Activated T-cell treated with anti-CD3 and anti-CD28 coated beads, Interleukin-2, amount 50 U/mL, for 4 hours (primary cell): ENCODE data around the gene DAPK1. TPM values are rescaled to one million over a fixed set of nuclear protein-coding genes. Genes with fewer than 3 reads are reported as not detected.

ENCODE experiments used
- ATAC-seq, 2 donors: fragments of 200-7000 bp; cut with Tn5 transposase; one replicate each; pipeline ENCODE4 v1.10.0; 2021
- DNase-seq: peaks from one replicate; pipeline ENCODE4 v3.0.0-alpha.2; 2020
- H3K27me3 Mint-ChIP-seq: one replicate; pipeline ENCODE4 v1.8.0; 2021; ENCODE audit warnings: low read depth, mixed read lengths
- H3K36me3 Mint-ChIP-seq: one replicate; pipeline ENCODE4 v1.8.0; 2022; ENCODE audit warnings: mixed read lengths; ENCODE audit not compliant: insufficient read depth
- H3K4me1 Mint-ChIP-seq: one replicate; pipeline ENCODE4 v1.8.0; 2021; ENCODE audit warnings: low read depth, mixed read lengths
- H3K4me3 Mint-ChIP-seq: one replicate; pipeline ENCODE4 v1.8.0; 2021; ENCODE audit warnings: mild to moderate bottlenecking, moderate library complexity, mixed read lengths
- H3K9me3 Mint-ChIP-seq: one replicate; pipeline ENCODE4 v1.8.0; 2021; ENCODE audit warnings: mixed read lengths
- total RNA-seq, 3 donors: library from RNA; stranded (reverse); gene quantifications; one replicate each; pipeline ENCODE4 v1.2.1, GENCODE V29; 2021

The DAPK1 gene
- 1 to 10 TPM; 2.7 to 4.2 (median 4.0) TPM for total RNA-seq

DNA sequence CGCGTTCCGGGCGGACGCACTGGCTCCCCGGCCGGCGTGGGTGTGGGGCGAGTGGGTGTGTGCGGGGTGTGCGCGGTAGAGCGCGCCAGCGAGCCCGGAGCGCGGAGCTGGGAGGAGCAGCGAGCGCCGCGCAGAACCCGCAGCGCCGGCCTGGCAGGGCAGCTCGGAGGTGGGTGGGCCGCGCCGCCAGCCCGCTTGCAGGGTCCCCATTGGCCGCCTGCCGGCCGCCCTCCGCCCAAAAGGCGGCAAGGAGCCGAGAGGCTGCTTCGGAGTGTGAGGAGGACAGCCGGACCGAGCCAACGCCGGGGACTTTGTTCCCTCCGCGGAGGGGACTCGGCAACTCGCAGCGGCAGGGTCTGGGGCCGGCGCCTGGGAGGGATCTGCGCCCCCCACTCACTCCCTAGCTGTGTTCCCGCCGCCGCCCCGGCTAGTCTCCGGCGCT is at the start of gene DAPK1:
DAPK1 (plus strand) TSS at position 264 of the 442 bp plus-strand sequence. CDS start 1,211 bp downstream, outside the sequence.
- ATAC-seq: peak; percentile 49 to 61
- peak within 1 kb of the TSS; percentile 51 for H3K4me3 Mint-ChIP-seq
- no peaks in the 10 kb centered on the region for H3K9me3 Mint-ChIP-seq
- H3K36me3 Mint-ChIP-seq: no peaks in the 10 kb centered on the region
- peaks cover 58% of the 10 kb centered on the region for H3K27me3 Mint-ChIP-seq
- DNase-seq: no peak
- H3K4me1 Mint-ChIP-seq: peaks cover 9% of the 10 kb centered on the region

DNA sequence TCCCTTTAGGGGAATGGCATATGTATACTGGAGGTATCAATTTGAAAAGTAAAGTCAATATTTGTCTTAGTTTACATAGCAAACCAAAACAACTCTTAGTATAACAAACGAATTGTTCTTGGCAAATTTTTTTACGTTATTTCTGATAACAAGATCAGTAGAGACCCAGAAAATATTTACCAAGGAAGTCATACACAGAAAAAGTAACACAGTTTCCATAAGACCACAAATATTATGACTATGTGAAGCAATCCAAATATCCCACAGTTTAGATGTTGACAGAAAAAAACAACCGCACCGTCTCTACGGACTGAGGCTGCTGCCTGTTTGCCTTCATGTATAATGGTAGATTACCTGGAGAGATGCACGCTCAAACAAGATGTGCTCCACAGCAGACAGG is 46.5 kb upstream of the DAPK1 start:
- H3K36me3 Mint-ChIP-seq: no peaks in the 10 kb centered on the region
- no peak overlapping the region for H3K4me3 Mint-ChIP-seq
- DNase-seq: no peak
- ATAC-seq: no peak
- peaks cover 6% of the 10 kb centered on the region for H3K9me3 Mint-ChIP-seq
- H3K27me3 Mint-ChIP-seq: peaks cover 5% of the 10 kb centered on the region
- peaks cover 2% of the 10 kb centered on the region for H3K4me1 Mint-ChIP-seq

DNA sequence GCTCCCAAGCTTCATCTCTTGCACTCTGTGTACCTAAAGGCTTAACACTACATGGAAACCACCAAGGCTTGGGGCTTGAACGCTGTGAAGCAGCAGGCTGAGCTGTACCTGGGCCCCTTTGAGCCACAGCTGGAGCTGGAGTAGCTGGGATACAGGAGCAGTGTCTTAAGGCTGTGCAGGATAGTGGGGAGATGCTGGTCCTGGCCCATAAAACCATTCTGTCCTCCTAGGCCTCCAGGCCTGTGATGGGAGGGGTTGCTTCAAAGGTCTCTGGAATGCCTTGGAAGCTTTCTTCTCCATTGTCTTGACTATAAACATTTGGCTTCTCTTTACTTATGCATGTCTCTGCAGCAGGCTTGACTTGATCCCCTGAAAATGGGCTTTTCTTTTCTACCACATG is 42.3 kb upstream of the DAPK1 start:
- H3K9me3 Mint-ChIP-seq: peaks cover 10% of the 10 kb centered on the region
- no peak overlapping the region for H3K4me3 Mint-ChIP-seq

GRCh38 chr9:87461256-87461655 is 36.4 kb upstream of the DAPK1 start:
- DNase-seq (no peak), ATAC-seq (no peak)
- Mint-ChIP-seq H3K36me3 (no peaks in the 10 kb centered on the region), H3K4me1 (peaks cover 7% of the 10 kb centered on the region), H3K27me3 (no peaks in the 10 kb centered on the region), H3K9me3 (peaks cover 3% of the 10 kb centered on the region), H3K4me3 (no peak overlapping the region)

More for the DNA sequence above, 42.3 kb upstream of the DAPK1 start:
- DNase-seq (no peak), ATAC-seq (no peak)
- Mint-ChIP-seq H3K27me3 (peaks cover 2% of the 10 kb centered on the region), H3K36me3 (no peaks in the 10 kb centered on the region), H3K4me1 (no peaks in the 10 kb centered on the region)

GRCh38 chr9:87464110-87464991 is 33.3 kb upstream of the DAPK1 start:
- peaks cover 7% of the 10 kb centered on the region for H3K4me1 Mint-ChIP-seq
- no peaks in the 10 kb centered on the region for H3K36me3 Mint-ChIP-seq
- H3K27me3 Mint-ChIP-seq: no peaks in the 10 kb centered on the region
- peak; percentile 74 to 75 for ATAC-seq
- no peak for DNase-seq
- no peak overlapping the region for H3K4me3 Mint-ChIP-seq
- no peaks in the 10 kb centered on the region for H3K9me3 Mint-ChIP-seq

DNA sequence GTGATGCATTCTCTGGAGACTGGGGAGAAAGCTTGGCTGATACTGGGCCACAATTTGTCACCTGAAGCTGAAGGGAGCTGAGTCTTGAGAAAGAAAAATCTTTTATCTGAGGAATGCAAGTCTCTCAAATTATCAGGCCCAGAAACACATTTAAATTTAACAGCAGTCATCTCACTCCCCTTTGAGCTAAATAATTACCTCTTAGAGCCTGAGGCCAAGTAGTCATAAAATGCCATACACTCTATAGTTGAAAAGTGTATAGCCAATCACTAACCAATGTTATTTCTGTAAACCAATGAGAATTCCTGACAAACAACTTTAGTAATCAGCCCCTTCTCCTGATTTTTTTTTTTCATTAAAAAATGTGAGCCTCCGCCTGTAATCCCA is 32.7 kb upstream of the DAPK1 start:
- no peaks in the 10 kb centered on the region for H3K27me3 Mint-ChIP-seq
- no peak for DNase-seq
- H3K4me1 Mint-ChIP-seq: peaks cover 7% of the 10 kb centered on the region
- H3K36me3 Mint-ChIP-seq: no peaks in the 10 kb centered on the region
- no peaks in the 10 kb centered on the region for H3K9me3 Mint-ChIP-seq
- H3K4me3 Mint-ChIP-seq: no peak overlapping the region
- no peak for ATAC-seq

DNA sequence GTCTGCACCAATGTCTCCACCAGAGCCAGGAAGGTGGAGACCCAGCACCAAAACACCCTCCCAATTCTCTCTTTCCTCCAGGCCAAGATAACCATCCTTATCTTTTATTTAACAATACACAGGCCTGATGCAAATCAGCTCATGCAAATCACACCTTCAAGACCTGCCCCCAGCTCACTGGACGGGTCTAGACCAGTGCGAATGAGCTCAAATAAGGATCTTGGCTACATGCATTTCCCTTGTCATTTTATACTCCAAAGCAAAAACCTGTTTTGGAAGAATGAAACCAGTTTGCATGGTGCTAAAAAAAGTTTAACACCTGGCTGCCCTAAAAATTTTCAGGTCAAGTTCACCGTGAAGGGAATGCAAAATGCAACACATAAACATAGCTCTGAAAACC is 31.9 kb upstream of the DAPK1 start:
- no peaks in the 10 kb centered on the region for H3K9me3 Mint-ChIP-seq
- no peaks in the 10 kb centered on the region for H3K27me3 Mint-ChIP-seq
- DNase-seq: no peak
- no peaks in the 10 kb centered on the region for H3K36me3 Mint-ChIP-seq
- H3K4me1 Mint-ChIP-seq: peaks cover 7% of the 10 kb centered on the region
- H3K4me3 Mint-ChIP-seq: no peak overlapping the region
- no peak for ATAC-seq

DNA sequence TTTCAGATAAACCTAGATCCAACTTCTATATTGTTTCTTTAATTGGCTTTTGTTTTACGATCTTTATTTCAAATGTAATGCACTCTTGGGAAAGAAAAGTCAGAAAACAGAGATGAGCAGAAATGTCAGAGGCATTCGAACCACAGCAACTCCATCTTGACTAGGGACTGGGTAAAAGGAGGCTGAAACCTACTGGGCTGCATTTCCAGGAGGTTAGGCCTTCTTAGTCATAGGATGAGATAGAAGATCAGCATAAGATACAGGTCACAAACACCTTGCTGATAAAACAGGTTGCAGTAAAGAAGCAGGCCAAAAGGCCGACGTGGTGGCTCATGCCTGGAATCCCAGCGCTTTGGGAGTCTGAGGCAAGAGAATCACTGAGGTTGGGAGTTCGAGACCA is 30.5 kb upstream of the DAPK1 start:
- H3K36me3 Mint-ChIP-seq: no peaks in the 10 kb centered on the region
- H3K27me3 Mint-ChIP-seq: no peaks in the 10 kb centered on the region
- DNase-seq (no peak), ATAC-seq (no peak)
- no peak overlapping the region for H3K4me3 Mint-ChIP-seq
- peaks cover 7% of the 10 kb centered on the region for H3K4me1 Mint-ChIP-seq
- no peaks in the 10 kb centered on the region for H3K9me3 Mint-ChIP-seq

GRCh38 chr9:87469793-87470465 is 27.7 kb upstream of the DAPK1 start:
- Mint-ChIP-seq H3K27me3 (no peaks in the 10 kb centered on the region), H3K36me3 (no peaks in the 10 kb centered on the region), H3K4me1 (peaks cover under 1% of the 10 kb centered on the region), H3K9me3 (no peaks in the 10 kb centered on the region), H3K4me3 (no peak overlapping the region)
- ATAC-seq (no peak), DNase-seq (no peak)

GRCh38 chr9:87471746-87472145 is 25.9 kb upstream of the DAPK1 start:
- no peak for ATAC-seq
- no peak overlapping the region for H3K4me3 Mint-ChIP-seq
- H3K36me3 Mint-ChIP-seq: no peaks in the 10 kb centered on the region

DNA sequence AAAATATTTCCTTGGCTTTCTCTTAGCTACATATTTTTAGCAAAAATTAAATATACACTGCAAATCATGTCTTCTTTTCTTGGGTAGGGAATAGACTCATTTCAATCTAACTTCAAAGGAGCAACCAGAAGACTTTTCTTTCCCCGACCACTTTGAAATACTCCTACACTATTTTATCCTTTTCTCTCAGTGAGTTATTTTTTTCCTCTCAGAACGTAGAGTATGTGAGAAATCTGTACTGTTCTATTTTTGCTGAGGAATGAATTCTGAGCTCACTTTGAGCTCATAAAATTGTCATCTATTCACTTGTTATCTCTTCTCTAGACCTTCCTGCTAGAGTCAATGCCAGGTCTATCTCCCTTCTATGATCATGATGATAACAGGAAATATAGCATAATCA is 22.2 kb upstream of the DAPK1 start:
- Mint-ChIP-seq H3K36me3 (no peaks in the 10 kb centered on the region), H3K4me3 (no peak overlapping the region), H3K4me1 (no peaks in the 10 kb centered on the region), H3K9me3 (no peaks in the 10 kb centered on the region), H3K27me3 (no peaks in the 10 kb centered on the region)
- no peak for DNase-seq
- peak; percentile 14 to 18 for ATAC-seq

More at GRCh38 chr9:87471746-87472145, 25.9 kb upstream of the DAPK1 start:
- DNase-seq: no peak
- no peaks in the 10 kb centered on the region for H3K9me3 Mint-ChIP-seq
- no peaks in the 10 kb centered on the region for H3K27me3 Mint-ChIP-seq
- H3K4me1 Mint-ChIP-seq: no peaks in the 10 kb centered on the region

GRCh38 chr9:87478226-87478992 is 19.3 kb upstream of the DAPK1 start:
- Mint-ChIP-seq H3K4me1 (no peaks in the 10 kb centered on the region), H3K27me3 (no peaks in the 10 kb centered on the region), H3K36me3 (no peaks in the 10 kb centered on the region), H3K4me3 (no peak overlapping the region), H3K9me3 (no peaks in the 10 kb centered on the region)
- DNase-seq (no peak), ATAC-seq (no peak)

DNA sequence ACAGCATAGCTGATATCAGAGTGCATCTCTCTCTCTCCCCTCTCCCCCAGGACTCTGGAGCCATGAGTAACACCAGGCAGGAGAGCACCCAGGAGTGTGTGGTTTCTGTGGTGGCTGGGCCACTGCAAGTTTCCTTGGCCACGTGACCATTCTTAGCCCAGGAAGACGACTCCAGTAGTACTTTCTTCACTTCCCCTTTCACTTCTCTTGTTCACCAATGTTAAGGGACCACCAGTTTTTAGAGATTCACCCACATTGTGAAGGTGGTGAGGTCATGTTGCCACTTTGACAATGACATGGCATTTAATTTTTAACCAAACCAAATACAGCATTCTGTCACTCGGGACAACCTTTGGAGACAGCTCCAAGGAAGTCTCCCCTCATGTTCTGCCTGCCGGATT is 17.9 kb upstream of the DAPK1 start:
- Mint-ChIP-seq H3K4me3 (no peak overlapping the region), H3K4me1 (no peaks in the 10 kb centered on the region), H3K9me3 (no peaks in the 10 kb centered on the region), H3K36me3 (no peaks in the 10 kb centered on the region), H3K27me3 (no peaks in the 10 kb centered on the region)
- ATAC-seq (no peak), DNase-seq (no peak)
